Measurements from ENCODE around the gene TMEM94.

GRCh38 chr17:75546181-75546580 is 89.7 kb downstream of the TMEM94 start:
- TF ChIP-seq CTCF (conservative IDR thresholded peaks at IDR 0.05; ENCODE audit: low read depth, low read length) (no peak), POLR2A (IDR thresholded peaks at IDR 0.05; ENCODE audit: low read depth, low read length) (no peak), SMC3 (IDR thresholded peaks at IDR 0.05; ENCODE audit: low read depth, low read length) (no peak)

Data from IMR-90 (cell line).